HepG2 (cell line): ENCODE results near the gene CCT5. TPM values are rescaled to one million over a fixed set of nuclear protein-coding genes. Genes with fewer than 3 reads are reported as not detected.

Source experiments
- DMAP1 ChIP-seq: IDR thresholded peaks from 2 replicates; pipeline ENCODE4 v1.6.1; 2016
- GATAD1 ChIP-seq: IDR thresholded peaks from 2 replicates; pipeline ENCODE4 v1.6.1; 2016; ENCODE audit warnings: missing genetic modification reagents, missing compliant biosample characterization
- JUND ChIP-seq: sonication (generic); formaldehyde crosslinking; IDR thresholded peaks from 2 replicates; pipeline ENCODE4 v1.8.0; 2022; ENCODE audit warnings: mild to moderate bottlenecking, missing genetic modification reagents
- KDM3A ChIP-seq: IDR thresholded peaks from 2 replicates; pipeline ENCODE4 v1.6.1; 2018; ENCODE audit warnings: low read depth, missing compliant biosample characterization
- NFIC ChIP-seq: IDR thresholded peaks from 2 replicates; pipeline ENCODE4 v1.6.1; 2012; ENCODE audit warnings: mild to moderate bottlenecking, low read length, inconsistent platforms
- RFXANK ChIP-seq: IDR thresholded peaks from 2 replicates; pipeline ENCODE4 v1.6.1; 2016
- ZNF225 ChIP-seq: sonication (generic); formaldehyde crosslinking; IDR thresholded peaks from 2 replicates; pipeline ENCODE4 v1.4.0; 2020; ENCODE audit warnings: mild to moderate bottlenecking, missing genetic modification reagents
- ZNF256 ChIP-seq: sonication (generic); formaldehyde crosslinking; conservative IDR thresholded peaks from 2 replicates; pipeline ENCODE4 v1.4.0; 2020; ENCODE audit warnings: missing genetic modification reagents
- ZNF44 ChIP-seq: sonication (generic); formaldehyde crosslinking; IDR thresholded peaks from 2 replicates; pipeline ENCODE4 v1.5.1; 2020; ENCODE audit warnings: mild to moderate bottlenecking, missing genetic modification reagents
- ZNF543 ChIP-seq: sonication (generic); formaldehyde crosslinking; IDR thresholded peaks from 2 replicates; pipeline ENCODE4 v1.4.0; 2020; ENCODE audit warnings: mild to moderate bottlenecking, missing genetic modification reagents
- ZNF572 ChIP-seq: sonication (generic); formaldehyde crosslinking; IDR thresholded peaks from 2 replicates; pipeline ENCODE4 v1.5.1; 2020; ENCODE audit warnings: mild to moderate bottlenecking, missing genetic modification reagents
- ZNF746 ChIP-seq: sonication (generic); formaldehyde crosslinking; IDR thresholded peaks from 2 replicates; pipeline ENCODE4 v1.8.0; 2022; ENCODE audit warnings: mild to moderate bottlenecking, missing genetic modification reagents
- ZNF883 ChIP-seq: sonication (generic); formaldehyde crosslinking; IDR thresholded peaks from 2 replicates; pipeline ENCODE4 v1.5.1; 2020; ENCODE audit warnings: mild to moderate bottlenecking, missing genetic modification reagents; ENCODE audit errors: not compliant biosample characterization
- polyA plus RNA-seq, 8 experiments: library from polyadenylated mRNA; depleted of rRNA in 3 of 8; stranded (reverse) in 7 of 8; unstranded in 1 of 8; fragments of >200 nt; fragmentation: Illumina TruSeq in 4 of 8; extraction: Trizol in 4 of 8; gene quantifications; 2 replicates each; pipeline versions ENCODE4 v1.2.1 to v1.2.3, GENCODE V29; 2011 to 2016; ENCODE audit warnings: low read depth in 4 of 8, missing spikeins in 1 of 8, mixed read lengths in 1 of 8; ENCODE audit not compliant: insufficient read depth in 1 of 8
- total RNA-seq, 5 experiments: library from RNA; depleted of rRNA; stranded (reverse); fragments of >200 nt; fragmentation: Illumina TruSeq; extraction: Trizol; gene quantifications; 2 replicates each; pipeline ENCODE4 v1.2.3, GENCODE V29; 2016; ENCODE audit warnings: low read depth in 1 of 5
- TF ChIP-seq, protein P1 (sequence below): sonication (generic); formaldehyde crosslinking; IDR thresholded peaks from 2 replicates; pipeline ENCODE4 v1.4.0; 2020; ENCODE audit warnings: missing genetic modification reagents, mild to moderate bottlenecking, borderline replicate concordance
- TF ChIP-seq, protein P2 (sequence below): IDR thresholded peaks from 2 replicates; pipeline ENCODE4 v1.6.1; 2016; ENCODE audit warnings: missing compliant biosample characterization, missing genetic modification reagents, borderline replicate concordance
- TF ChIP-seq, protein P3 (sequence below): sonication (generic); formaldehyde crosslinking; IDR thresholded peaks from 2 replicates; pipeline ENCODE4 v1.4.0; 2020; ENCODE audit warnings: missing genetic modification reagents
- TF ChIP-seq, protein P4 (sequence below): sonication (generic); formaldehyde crosslinking; IDR thresholded peaks from 2 replicates; pipeline ENCODE4 v1.9.0; 2021; ENCODE audit warnings: missing genetic modification reagents, mild to moderate bottlenecking, borderline replicate concordance
- TF ChIP-seq, protein P5 (sequence below): sonication (generic); formaldehyde crosslinking; conservative IDR thresholded peaks from 2 replicates; pipeline ENCODE4 v1.4.0; 2020; ENCODE audit warnings: missing genetic modification reagents
- TF ChIP-seq, protein P6 (sequence below): sonication (generic); formaldehyde crosslinking; IDR thresholded peaks from 2 replicates; pipeline ENCODE4 v1.8.1; 2023; ENCODE audit warnings: mild to moderate bottlenecking, moderate library complexity, missing genetic modification reagents

The CCT5 gene
- total and polyA plus RNA-seq, 2 of the 13 experiments (the other 11 are each of a cell fraction or from before 2014, with no cell fraction given): 319 to 708 TPM

DNA sequence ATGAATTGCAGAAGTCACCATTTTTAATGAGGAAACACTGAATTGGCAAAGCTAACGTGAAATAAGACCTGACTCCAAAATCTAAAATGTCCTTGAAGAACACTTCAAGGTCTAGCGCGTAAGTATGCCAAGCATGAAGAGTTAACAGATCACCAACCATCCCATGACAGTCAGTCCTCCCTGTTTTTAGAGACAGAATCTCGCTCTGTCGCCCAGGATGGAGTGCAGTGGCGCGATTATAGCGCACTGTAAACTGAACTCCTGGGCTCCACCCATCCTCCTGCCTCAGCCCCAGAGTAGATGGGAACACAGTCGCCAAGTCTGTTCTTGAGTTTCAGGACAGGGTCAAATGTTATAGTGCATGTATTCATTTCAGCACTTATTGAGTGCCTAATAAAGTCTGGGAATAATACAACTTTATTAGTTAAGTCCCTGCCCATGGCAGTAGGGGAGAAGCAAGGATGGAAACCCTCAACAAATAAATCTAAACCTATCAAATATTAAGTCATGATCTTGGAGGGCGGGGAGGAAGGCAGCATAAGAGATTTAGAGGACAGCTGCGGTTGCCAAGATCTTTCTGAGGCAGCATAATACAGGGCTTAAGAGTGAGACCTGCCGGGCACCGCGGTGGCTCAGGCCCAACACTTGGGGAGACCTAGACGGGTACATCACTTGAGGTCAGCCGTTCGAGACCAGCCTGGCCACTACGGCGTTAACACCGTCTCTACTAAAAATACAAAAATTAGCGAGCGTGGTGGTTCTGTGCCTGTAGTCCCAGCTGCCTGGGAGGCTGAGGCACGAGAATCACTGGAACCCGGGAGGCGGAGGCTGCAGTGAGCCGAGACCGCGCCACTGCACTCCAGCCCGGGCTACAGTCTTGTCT, 1.5 kb upstream of the CCT5 start (continued):
- TF ChIP-seq NFIC: no peak
- TF ChIP-seq GATAD1 (CRISPR knock-in tag): no peak
- no peak for TF ChIP-seq ZNF572
- TF ChIP-seq, protein P1, sequence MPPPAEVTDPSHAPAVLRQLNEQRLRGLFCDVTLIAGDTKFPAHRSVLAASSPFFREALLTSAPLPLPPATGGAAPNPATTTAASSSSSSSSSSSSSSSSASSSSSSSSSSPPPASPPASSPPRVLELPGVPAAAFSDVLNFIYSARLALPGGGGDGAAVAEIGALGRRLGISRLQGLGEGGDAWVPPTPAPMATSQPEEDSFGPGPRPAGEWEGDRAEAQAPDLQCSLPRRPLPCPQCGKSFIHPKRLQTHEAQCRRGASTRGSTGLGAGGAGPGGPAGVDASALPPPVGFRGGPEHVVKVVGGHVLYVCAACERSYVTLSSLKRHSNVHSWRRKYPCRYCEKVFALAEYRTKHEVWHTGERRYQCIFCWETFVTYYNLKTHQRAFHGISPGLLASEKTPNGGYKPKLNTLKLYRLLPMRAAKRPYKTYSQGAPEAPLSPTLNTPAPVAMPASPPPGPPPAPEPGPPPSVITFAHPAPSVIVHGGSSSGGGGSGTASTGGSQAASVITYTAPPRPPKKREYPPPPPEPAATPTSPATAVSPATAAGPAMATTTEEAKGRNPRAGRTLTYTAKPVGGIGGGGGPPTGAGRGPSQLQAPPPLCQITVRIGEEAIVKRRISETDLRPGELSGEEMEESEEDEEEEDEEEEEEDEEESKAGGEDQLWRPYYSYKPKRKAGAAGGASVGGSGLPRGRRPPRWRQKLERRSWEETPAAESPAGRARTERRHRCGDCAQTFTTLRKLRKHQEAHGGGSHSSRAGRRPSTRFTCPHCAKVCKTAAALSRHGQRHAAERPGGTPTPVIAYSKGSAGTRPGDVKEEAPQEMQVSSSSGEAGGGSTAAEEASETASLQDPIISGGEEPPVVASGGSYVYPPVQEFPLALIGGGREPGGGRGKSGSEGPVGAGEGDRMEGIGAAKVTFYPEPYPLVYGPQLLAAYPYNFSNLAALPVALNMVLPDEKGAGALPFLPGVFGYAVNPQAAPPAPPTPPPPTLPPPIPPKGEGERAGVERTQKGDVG (CRISPR knock-in tag): no peak
- TF ChIP-seq ZNF543 (CRISPR knock-in tag): peak; percentile 58; the same call in 1 of the 2 replicates
- no peak for TF ChIP-seq ZNF256 (CRISPR knock-in tag)
- no peak for TF ChIP-seq RFXANK (CRISPR knock-in tag)
- TF ChIP-seq, protein P2, sequence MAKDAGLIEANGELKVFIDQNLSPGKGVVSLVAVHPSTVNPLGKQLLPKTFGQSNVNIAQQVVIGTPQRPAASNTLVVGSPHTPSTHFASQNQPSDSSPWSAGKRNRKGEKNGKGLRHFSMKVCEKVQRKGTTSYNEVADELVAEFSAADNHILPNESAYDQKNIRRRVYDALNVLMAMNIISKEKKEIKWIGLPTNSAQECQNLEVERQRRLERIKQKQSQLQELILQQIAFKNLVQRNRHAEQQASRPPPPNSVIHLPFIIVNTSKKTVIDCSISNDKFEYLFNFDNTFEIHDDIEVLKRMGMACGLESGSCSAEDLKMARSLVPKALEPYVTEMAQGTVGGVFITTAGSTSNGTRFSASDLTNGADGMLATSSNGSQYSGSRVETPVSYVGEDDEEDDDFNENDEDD (CRISPR knock-in tag): no peak
- TF ChIP-seq, protein P3, sequence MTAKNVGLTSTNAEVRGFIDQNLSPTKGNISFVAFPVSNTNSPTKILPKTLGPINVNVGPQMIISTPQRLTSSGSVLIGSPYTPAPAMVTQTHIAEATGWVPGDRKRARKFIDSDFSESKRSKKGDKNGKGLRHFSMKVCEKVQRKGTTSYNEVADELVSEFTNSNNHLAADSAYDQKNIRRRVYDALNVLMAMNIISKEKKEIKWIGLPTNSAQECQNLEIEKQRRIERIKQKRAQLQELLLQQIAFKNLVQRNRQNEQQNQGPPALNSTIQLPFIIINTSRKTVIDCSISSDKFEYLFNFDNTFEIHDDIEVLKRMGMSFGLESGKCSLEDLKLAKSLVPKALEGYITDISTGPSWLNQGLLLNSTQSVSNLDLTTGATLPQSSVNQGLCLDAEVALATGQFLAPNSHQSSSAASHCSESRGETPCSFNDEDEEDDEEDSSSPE: no peak
- TF ChIP-seq, protein P4, sequence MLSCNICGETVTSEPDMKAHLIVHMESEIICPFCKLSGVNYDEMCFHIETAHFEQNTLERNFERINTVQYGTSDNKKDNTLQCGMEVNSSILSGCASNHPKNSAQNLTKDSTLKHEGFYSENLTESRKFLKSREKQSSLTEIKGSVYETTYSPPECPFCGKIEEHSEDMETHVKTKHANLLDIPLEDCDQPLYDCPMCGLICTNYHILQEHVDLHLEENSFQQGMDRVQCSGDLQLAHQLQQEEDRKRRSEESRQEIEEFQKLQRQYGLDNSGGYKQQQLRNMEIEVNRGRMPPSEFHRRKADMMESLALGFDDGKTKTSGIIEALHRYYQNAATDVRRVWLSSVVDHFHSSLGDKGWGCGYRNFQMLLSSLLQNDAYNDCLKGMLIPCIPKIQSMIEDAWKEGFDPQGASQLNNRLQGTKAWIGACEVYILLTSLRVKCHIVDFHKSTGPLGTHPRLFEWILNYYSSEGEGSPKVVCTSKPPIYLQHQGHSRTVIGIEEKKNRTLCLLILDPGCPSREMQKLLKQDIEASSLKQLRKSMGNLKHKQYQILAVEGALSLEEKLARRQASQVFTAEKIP (CRISPR knock-in tag): no peak
- no peak for TF ChIP-seq KDM3A (CRISPR knock-in tag)
- TF ChIP-seq, protein P5, sequence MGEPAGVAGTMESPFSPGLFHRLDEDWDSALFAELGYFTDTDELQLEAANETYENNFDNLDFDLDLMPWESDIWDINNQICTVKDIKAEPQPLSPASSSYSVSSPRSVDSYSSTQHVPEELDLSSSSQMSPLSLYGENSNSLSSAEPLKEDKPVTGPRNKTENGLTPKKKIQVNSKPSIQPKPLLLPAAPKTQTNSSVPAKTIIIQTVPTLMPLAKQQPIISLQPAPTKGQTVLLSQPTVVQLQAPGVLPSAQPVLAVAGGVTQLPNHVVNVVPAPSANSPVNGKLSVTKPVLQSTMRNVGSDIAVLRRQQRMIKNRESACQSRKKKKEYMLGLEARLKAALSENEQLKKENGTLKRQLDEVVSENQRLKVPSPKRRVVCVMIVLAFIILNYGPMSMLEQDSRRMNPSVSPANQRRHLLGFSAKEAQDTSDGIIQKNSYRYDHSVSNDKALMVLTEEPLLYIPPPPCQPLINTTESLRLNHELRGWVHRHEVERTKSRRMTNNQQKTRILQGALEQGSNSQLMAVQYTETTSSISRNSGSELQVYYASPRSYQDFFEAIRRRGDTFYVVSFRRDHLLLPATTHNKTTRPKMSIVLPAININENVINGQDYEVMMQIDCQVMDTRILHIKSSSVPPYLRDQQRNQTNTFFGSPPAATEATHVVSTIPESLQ (CRISPR knock-in tag): no peak
- TF ChIP-seq ZNF44: no peak
- no peak for TF ChIP-seq DMAP1 (CRISPR knock-in tag)
- TF ChIP-seq JUND (CRISPR knock-in tag): no peak
- no peak for TF ChIP-seq ZNF746
- TF ChIP-seq ZNF883 (CRISPR knock-in tag): no peak
- TF ChIP-seq ZNF225 (CRISPR knock-in tag): 0 out of 2 replicates have a peak, but pooled peaks have one; percentile 0
- TF ChIP-seq, protein P6, sequence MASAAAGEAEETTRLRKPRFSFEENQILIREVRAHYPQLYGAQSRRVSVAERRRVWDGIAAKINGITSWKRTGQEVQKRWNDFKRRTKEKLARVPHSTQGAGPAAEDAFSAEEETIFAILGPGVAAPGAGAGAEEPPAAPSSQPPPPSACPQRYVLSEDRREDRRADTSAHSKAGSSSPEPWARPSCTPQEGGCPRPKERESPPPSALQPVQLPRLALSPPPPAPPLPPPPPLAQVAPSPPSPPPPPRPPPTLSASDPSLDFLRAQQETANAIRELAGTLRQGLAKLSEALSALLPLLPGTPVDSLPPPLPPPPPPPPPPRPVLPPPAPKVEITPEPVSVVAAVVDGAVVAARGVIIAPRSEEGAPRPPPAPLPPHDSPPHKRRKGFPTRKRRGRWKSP (CRISPR knock-in tag): no peak
